HT-29 (cell line): ENCODE results near the gene TRAT1. TPM values are rescaled to one million over a fixed set of nuclear protein-coding genes. Genes with fewer than 3 reads are reported as not detected.
A peak's percentile ranks its signal among the peaks of the same experiment; 100 is the strongest.

ENCODE experiments used
- DNase-seq: peaks from one replicate; pipeline ENCODE4 v3.0.0-alpha.2; 2015; ENCODE audit warnings: low spot score
- total RNA-seq: library from RNA; depleted of rRNA; stranded (reverse); fragments of >200 nt; shearing (Covaris generic); gene quantifications from 2 replicates; pipeline ENCODE4 v1.2.3, GENCODE V29; 2014; rRNA removed

Gene TRAT1
- total RNA-seq, 1 experiment from 2014 or later, result not detected

- no peak for DNase-seq
Measured at GRCh38 chr3:108861401-108861800, 38.8 kb downstream of the TRAT1 start.

DNA sequence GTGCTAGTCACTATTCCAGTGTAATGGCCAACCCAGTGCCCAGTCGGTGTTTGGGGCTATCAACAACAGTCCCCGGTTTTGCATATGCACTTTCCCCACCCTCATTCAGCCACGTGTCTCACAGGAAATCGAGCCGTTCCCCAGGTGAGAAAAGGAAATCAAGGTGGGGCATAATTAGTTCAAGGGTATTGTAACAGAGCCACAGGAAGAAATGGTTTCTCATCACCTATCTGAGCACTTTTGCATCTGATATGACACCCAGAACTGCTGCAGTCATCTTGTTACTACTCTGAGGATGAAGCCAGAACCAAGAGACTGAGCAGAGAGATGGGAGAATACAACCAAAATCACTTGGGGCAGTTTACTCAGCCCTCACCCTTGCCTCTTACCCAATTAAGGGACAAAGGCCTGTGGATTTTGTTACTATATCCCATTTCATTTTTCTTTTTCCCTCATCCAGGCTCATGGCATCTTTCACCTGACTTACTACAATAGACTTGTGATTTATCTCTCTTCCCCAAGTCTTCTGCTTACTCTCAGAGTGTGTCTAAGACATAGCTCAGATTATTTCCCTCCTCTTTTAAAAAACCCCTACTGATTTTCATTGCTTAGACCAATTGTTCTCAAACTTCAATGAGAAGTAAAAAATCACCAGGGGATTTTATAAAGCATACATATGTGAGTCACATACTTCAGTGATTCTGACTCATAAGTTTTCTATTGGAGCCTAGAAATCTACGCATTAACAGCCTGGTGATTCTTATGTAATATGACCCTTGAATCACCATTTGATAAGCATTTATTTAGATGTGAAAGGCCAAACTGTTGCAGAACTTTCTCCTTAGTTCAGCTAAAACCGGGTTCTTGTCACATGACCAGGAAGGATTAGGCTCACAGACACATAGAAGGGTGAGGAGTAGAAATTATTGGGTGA is 40.5 kb downstream of the TRAT1 start:
- peak; percentile 83 for DNase-seq

- DNase-seq, result no peak
Measured at GRCh38 chr3:108863799-108864135, 41.2 kb downstream of the TRAT1 start.

DNA sequence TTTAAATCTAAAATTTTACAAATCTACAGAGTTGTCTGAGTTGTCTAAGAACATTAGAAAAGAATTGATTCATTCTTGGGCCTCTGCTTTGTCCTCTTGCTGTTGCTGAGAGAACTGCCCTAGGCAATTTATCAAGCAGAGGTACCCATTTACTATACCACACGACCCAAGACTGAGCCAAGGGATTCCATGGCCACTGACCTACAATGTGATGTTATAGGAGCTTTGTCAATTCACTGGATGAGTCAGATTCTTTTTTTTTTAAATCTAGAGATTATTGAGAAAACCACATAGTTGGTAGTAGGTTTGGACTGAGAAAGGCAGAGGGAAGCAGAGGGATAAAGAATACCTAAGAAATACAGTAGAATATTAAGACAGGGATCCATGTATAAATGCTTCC is 55.3 kb downstream of the TRAT1 start:
- no peak for DNase-seq

- DNase-seq, result peak; percentile 60
Measured at GRCh38 chr3:108879915-108880314, 57.3 kb downstream of the TRAT1 start.

GRCh38 chr3:108882762-108883161 is 60.2 kb downstream of the TRAT1 start:
- no peak for DNase-seq

DNA sequence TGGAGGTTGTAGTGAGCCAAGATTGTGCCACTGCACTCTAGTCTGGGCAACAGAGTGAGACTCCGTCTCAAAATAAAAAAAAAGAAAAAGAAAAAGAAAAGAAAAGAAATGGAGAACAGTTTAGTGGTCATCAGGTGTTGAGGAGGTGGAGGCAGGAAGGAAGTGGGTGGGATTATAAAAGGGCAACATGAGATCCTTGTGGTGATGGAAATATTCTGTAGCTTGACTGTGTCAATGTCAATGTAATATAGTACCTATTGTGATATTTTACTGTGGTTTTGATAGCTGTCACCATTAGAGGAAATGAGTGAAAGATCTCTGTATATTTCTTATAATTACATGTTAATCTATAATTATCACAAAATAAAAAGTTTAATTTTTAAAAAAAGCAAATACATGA is 60.8 kb downstream of the TRAT1 start:
- DNase-seq, result no peak

GRCh38 chr3:108887121-108887520 is 64.5 kb downstream of the TRAT1 start:
- DNase-seq, result no peak

DNA sequence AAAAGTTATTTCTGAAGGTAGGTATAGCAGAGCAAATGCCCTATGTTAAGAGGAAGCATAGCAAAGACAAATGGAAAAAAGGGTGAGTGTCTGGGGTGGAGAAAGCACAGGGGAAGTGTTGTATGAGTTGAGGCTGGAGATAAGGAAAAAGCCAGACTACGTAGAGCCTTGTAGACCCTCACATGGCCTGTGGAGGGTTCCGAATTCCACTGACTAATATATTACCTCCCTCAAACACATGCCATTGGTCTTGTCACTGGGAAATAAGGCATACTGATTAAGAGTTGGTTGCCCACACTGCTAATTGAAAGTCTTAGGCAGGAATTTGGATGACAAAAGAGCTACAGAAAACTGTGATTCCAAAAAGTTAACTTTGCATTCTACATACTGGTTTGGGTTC is 65.2 kb downstream of the TRAT1 start:
- no peak for DNase-seq

GRCh38 chr3:108891833-108892232 is 69.2 kb downstream of the TRAT1 start:
- no peak for DNase-seq

DNA sequence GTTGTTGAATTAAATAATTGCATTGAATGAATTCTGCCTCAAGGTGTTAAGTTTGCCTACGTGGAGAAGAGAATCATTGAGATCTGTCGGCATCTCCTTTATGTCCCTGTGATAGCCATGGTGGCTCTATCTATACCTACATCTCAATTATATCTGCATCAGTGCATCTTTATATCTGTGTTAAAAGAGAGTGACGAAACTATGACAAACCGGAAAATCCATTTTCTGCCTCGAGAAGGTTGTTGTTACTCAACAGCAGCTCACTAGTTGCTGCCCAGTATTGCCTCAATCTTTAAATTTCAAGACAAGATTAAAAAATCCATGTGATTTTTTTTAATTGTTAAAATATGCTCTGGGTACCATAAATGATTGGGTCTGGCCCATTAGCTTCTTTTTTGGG is 72.4 kb downstream of the TRAT1 start:
- no peak for DNase-seq

DNA sequence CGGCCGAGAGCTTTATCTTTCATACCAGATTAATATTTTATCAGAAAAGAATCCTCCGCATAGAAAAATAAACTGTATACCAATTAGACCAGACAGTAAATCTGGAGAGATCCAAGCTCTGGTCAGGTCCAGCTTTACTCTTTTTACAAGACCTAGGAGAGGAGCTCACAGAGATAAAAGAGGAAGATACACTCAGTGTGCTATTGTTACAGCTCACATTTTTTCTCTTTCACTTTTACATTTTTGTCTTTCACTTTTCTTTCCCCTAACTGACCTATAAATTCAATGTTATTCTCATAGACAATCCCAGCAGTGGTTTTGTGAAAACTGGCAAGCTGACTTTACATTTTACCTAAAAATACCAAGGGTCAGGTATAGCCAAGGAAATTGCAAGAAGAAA is 75.3 kb downstream of the TRAT1 start:
- DNase-seq, result no peak

DNA sequence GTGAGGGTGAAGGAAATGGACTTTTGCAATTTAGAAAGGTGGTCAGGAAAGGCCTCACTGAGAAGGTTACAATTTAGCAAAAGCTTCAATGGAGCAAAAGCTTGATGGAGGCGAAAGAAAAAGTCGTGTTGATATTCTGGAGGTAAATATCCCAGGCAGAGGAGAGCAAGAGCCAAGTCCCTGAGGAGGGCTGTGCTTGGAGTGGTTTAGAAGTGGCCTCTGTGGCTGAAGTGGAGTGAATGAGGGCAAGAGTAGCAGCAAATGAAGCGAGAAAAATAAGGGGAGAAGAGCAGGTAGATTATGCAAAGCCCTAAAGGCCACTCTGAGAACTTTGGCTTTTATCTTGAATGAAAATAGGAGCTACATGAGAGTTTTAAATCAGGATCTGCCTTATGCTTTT is 76.9 kb downstream of the TRAT1 start:
- DNase-seq, result no peak

Other genes with a start within 250 kb of the TRAT1 start
- gene CIP2A, start 233.3 kb upstream of the TRAT1 start, total RNA-seq, result 16.2 and 22.8 TPM in 2 replicates
- 2.8 and 3.3 TPM in 2 replicates for gene DZIP3, start 233.1 kb upstream of the TRAT1 start, total RNA-seq
- gene RETNLB, start 65.4 kb upstream of the TRAT1 start, total RNA-seq, result 0.16 and 2.2 TPM in 2 replicates
- not detected in 2 replicates for gene GUCA1C, start 131.1 kb downstream of the TRAT1 start, total RNA-seq